CD14-positive monocyte (primary cell): Measurements from ENCODE around the gene GLRX3. TPM values are rescaled to one million over a fixed set of nuclear protein-coding genes. Genes with fewer than 3 reads are reported as not detected.
"Not testable (repeated sequence)": the region's sequence is repeated elsewhere in the genome, so short reads cannot be mapped to it uniquely, and the experiment has no call there.

Experiments used
- DNase-seq, 3 donors: peaks; one replicate each; pipeline ENCODE4 v3.0.0-alpha.2; 2011 to 2022
- H2AFZ ChIP-seq: 2 replicates; pipeline ENCODE4 v1.6.0; 2012; ENCODE audit warnings: mild to moderate bottlenecking, low read depth, low read length, inconsistent platforms; ENCODE audit not compliant: insufficient read depth, poor library complexity, severe bottlenecking
- H3K27ac ChIP-seq, 2 donors: 1 replicate in 1 of 2; 2 replicates in 1 of 2; pipeline ENCODE4 v1.5.1; 2012 to 2013; ENCODE audit warnings: low read length in 2 of 2, control low read depth in 1 of 2, inconsistent platforms in 1 of 2, low read depth in 1 of 2, mild to moderate bottlenecking in 1 of 2
- H3K27me3 ChIP-seq, 2 donors: one replicate each; pipeline versions ENCODE4 v1.6.0 to v1.6.1; 2011 to 2013; ENCODE audit warnings: low read length in 2 of 2; ENCODE audit not compliant: control insufficient read depth in 2 of 2, insufficient read depth in 2 of 2
- H3K36me3 ChIP-seq, 2 donors: replicated peaks in 1 of 2; 1 replicate in 1 of 2; 2 replicates in 1 of 2; pipeline versions ENCODE4 v1.5.1 to v1.6.1; 2012 to 2013; ENCODE audit warnings: low read length in 2 of 2, control low read depth in 1 of 2, inconsistent platforms in 1 of 2, mild to moderate bottlenecking in 1 of 2; ENCODE audit not compliant: insufficient read depth in 2 of 2, control insufficient read depth in 1 of 2
- H3K4me1 ChIP-seq, 2 donors: 1 replicate in 1 of 2; 2 replicates in 1 of 2; pipeline versions ENCODE4 v1.5.1 to v1.6.1; 2012 to 2013; ENCODE audit warnings: low read length in 2 of 2, control low read depth in 1 of 2, inconsistent platforms in 1 of 2, mild to moderate bottlenecking in 1 of 2, moderate library complexity in 1 of 2; ENCODE audit not compliant: insufficient read depth in 2 of 2, control insufficient read depth in 1 of 2
- H3K4me2 ChIP-seq: replicated peaks from 2 replicates; pipeline ENCODE3; 2012; ENCODE audit warnings: low read length, moderate library complexity, mild to moderate bottlenecking; ENCODE audit not compliant: poor library complexity, severe bottlenecking; ENCODE audit errors: extremely low read depth
- H3K4me3 ChIP-seq, 3 experiments: fragments of 200-600 bp in 1 of 3; sonication (generic) in 1 of 3; replicated peaks in 1 of 3; 1 replicate in 2 of 3; 2 replicates in 1 of 3; pipeline ENCODE4 v1.5.1; 2011 to 2013; ENCODE audit warnings: low read length in 3 of 3, mild to moderate bottlenecking in 3 of 3, control low read depth in 2 of 3, low read depth in 2 of 3, inconsistent platforms in 1 of 3, moderate library complexity in 1 of 3
- H3K79me2 ChIP-seq: 2 replicates; pipeline ENCODE4 v1.6.0; 2012; ENCODE audit warnings: mild to moderate bottlenecking, control low read depth, inconsistent platforms, low read length, moderate library complexity; ENCODE audit not compliant: insufficient read depth
- H3K9ac ChIP-seq: 2 replicates; pipeline ENCODE4 v1.6.0; 2017; ENCODE audit warnings: low read length, mild to moderate bottlenecking; ENCODE audit not compliant: insufficient read depth, poor library complexity, severe bottlenecking
- H3K9me3 ChIP-seq, 2 donors: replicated peaks in 1 of 2; 1 replicate in 1 of 2; 2 replicates in 1 of 2; pipeline versions ENCODE4 v1.5.1 to v1.6.1; 2012 to 2013; ENCODE audit warnings: low read length in 2 of 2, control low read depth in 1 of 2; ENCODE audit not compliant: control insufficient read depth in 1 of 2, insufficient read depth in 1 of 2
- H4K20me1 ChIP-seq: 2 replicates; pipeline ENCODE4 v1.6.0; 2012; ENCODE audit warnings: mild to moderate bottlenecking, low read length, control low read depth, moderate library complexity; ENCODE audit not compliant: insufficient read depth
- H3K27ac Mint-ChIP-seq, 7 donors: one replicate each; pipeline ENCODE4 v1.8.0; 2020; ENCODE audit warnings: mild to moderate bottlenecking in 7 of 7, mixed read lengths in 7 of 7, moderate library complexity in 6 of 7, inconsistent platforms in 2 of 7
- H3K27me3 Mint-ChIP-seq, 3 donors: one replicate each; pipeline ENCODE4 v1.8.0; 2021 to 2022; ENCODE audit warnings: low read depth in 3 of 3, mild to moderate bottlenecking in 3 of 3, mixed read lengths in 3 of 3, moderate library complexity in 3 of 3, inconsistent platforms in 1 of 3
- H3K36me3 Mint-ChIP-seq, 2 donors: one replicate each; pipeline ENCODE4 v1.8.0; 2020; ENCODE audit warnings: mixed read lengths in 2 of 2, inconsistent platforms in 1 of 2, mild to moderate bottlenecking in 1 of 2
- H3K4me1 Mint-ChIP-seq: one replicate; pipeline ENCODE4 v1.8.0; 2020; ENCODE audit warnings: mild to moderate bottlenecking, mixed read lengths
- H3K4me3 Mint-ChIP-seq, 2 donors: one replicate each; pipeline ENCODE4 v1.8.0; 2020; ENCODE audit warnings: mild to moderate bottlenecking in 2 of 2, mixed read lengths in 2 of 2, moderate library complexity in 1 of 2
- H3K9me3 Mint-ChIP-seq, 7 donors: one replicate each; pipeline ENCODE4 v1.8.0; 2020 to 2022; ENCODE audit warnings: mixed read lengths in 7 of 7, mild to moderate bottlenecking in 6 of 7, moderate library complexity in 6 of 7, inconsistent platforms in 2 of 7
- CTCF ChIP-seq: fragments of 200-600 bp; IDR thresholded peaks from one replicate; pipeline ENCODE4 v1.8.0; 2022; ENCODE audit warnings: antibody characterized with exemption, mild to moderate bottlenecking
- WGBS: methylation state at CpG from one replicate; pipeline ENCODE4 v1.1.5; 2013; ENCODE audit warnings: missing lambda C conversion rate; ENCODE audit not compliant: insufficient coverage; 5-methylcytosine and 5-hydroxymethylcytosine counted together
- intact Hi-C, 2 donors: fragments of 100-400 bp; cut with micrococcal nuclease; formaldehyde crosslinking; loops; one replicate each; pipeline versions ENCODE4 v1.15.0 to v1.15.1; 2023
- polyA plus RNA-seq, 3 donors: library from polyadenylated mRNA; depleted of rRNA in 1 of 3; unstranded in 2 of 3; stranded (reverse) in 1 of 3; fragments of 300-500 nt in 2 of 3; fragments of >200 nt in 1 of 3; fragmentation: Illumina TruSeq in 2 of 3; gene quantifications; 1 replicate in 2 of 3; 2 replicates in 1 of 3; pipeline ENCODE4 v1.2.3, GENCODE V29; 2012 to 2021

Gene GLRX3
- polyA plus RNA-seq, 3 donors: 25.3 to 94.1 (median 78.2) TPM

GRCh38 chr10:130201043-130201380 lies 64.8 kb downstream of the GLRX3 start:
- Mint-ChIP-seq H3K27me3 (peaks cover 2 to 3% (median 2%) of the 10 kb centered on the region in 3 donors), H3K27ac (no peak overlapping the region), H3K9me3 (peaks cover 0 to 1% (median 0%) of the 10 kb centered on the region in 7 donors), H3K4me3 (no peak overlapping the region), H3K36me3 (no peaks in the 10 kb centered on the region), H3K4me1 (no peaks in the 10 kb centered on the region)
- no peak for TF ChIP-seq CTCF
- intact Hi-C loops: no loop called here
- Histone ChIP-seq H4K20me1 (no peaks in the 10 kb centered on the region), H3K79me2 (no peaks in the 10 kb centered on the region), H3K27ac (no peak overlapping the region), H3K4me2 (no peak overlapping the region), H3K9me3 (no peaks in the 10 kb centered on the region), H3K27me3 (no peaks in the 10 kb centered on the region), H2AFZ (no peak overlapping the region), H3K4me1 (no peaks in the 10 kb centered on the region), H3K9ac (no peak overlapping the region), H3K36me3 (no peaks in the 10 kb centered on the region), H3K4me3 (no peak overlapping the region)
- 100% methylated on average over 8 of the region's 8 CpGs for WGBS
- no peak for DNase-seq

- H2AFZ ChIP-seq, H3K9me3 Mint-ChIP-seq, H3K27ac ChIP-seq, intact Hi-C loops, H3K4me1 Mint-ChIP-seq, H3K9ac ChIP-seq, H3K27me3 ChIP-seq, H3K79me2 ChIP-seq, H3K36me3 ChIP-seq, H3K4me1 ChIP-seq, H3K4me2 ChIP-seq, H3K4me3 ChIP-seq, DNase-seq, H3K27ac Mint-ChIP-seq, H3K36me3 Mint-ChIP-seq, H3K4me3 Mint-ChIP-seq, H3K9me3 ChIP-seq, H3K27me3 Mint-ChIP-seq, H4K20me1 ChIP-seq: not testable (repeated sequence)
- 66% methylated on average over 3 of the region's 4 CpGs for WGBS
Observed at GRCh38 chr10:130202150-130202549, 66.0 kb downstream of the GLRX3 start.
